Panc1 (cell line): ENCODE measurements around the gene KCNN3. TPM values are rescaled to one million over a fixed set of nuclear protein-coding genes. Genes with fewer than 3 reads are reported as not detected.

Experiments
- ATAC-seq: fragments of 200-7000 bp; cut with Tn5 transposase; 2 replicates; pipeline ENCODE4 v1.9.1; 2020; ENCODE audit warnings: mild to moderate bottlenecking, moderate library complexity
- BruUV-seq: library from RNA; stranded (reverse); fragments of 400-500 nt; replicated peaks from 2 replicates; lab custom pipeline; 2021; lab: Mats Ljungman, UMichigan
- CTCF ChIA-PET: fragments of 300-600 bp; sonication (Branson Sonifier 250); formaldehyde crosslinking; loops from one replicate; lab custom pipeline; 2022; ENCODE audit warnings: antibody characterized with exemption; lab: Charles Lee
- POLR2A ChIA-PET: fragments of 300-600 bp; sonication (Branson Sonifier 250); formaldehyde crosslinking; loops from one replicate; lab custom pipeline; 2022; ENCODE audit warnings: antibody characterized with exemption; lab: Charles Lee
- DNase-seq: peaks from one replicate; pipeline ENCODE4 v3.0.0-alpha.2; 2010; ENCODE audit warnings: low read depth, low spot score
- H3K27ac ChIP-seq: 2 replicates; pipeline ENCODE4 v1.5.1; 2011; ENCODE audit warnings: mild to moderate bottlenecking, low read length, inconsistent platforms
- H3K27me3 ChIP-seq: fragments of 200-500 bp; sonication (Bioruptor generic); 2 replicates; pipeline ENCODE4 v1.6.0; 2014; ENCODE audit warnings: low read length, inconsistent platforms; ENCODE audit not compliant: control insufficient read depth, insufficient read depth
- H3K36me3 ChIP-seq: fragments of 200-500 bp; sonication (Bioruptor generic); 2 replicates; pipeline ENCODE4 v1.5.1; 2014; ENCODE audit warnings: inconsistent platforms, mild to moderate bottlenecking, low read length, moderate library complexity; ENCODE audit not compliant: control insufficient read depth, insufficient read depth
- H3K4me1 ChIP-seq: 2 replicates; pipeline ENCODE4 v1.5.1; 2011; ENCODE audit warnings: inconsistent platforms, mild to moderate bottlenecking, low read length, moderate library complexity; ENCODE audit not compliant: control insufficient read depth, insufficient read depth
- H3K4me3 ChIP-seq, 2 experiments: 2 replicates each; pipeline ENCODE4 v1.5.1; 2011 to 2012; ENCODE audit warnings: low read depth in 2 of 2, low read length in 2 of 2, mild to moderate bottlenecking in 2 of 2, inconsistent platforms in 1 of 2, moderate library complexity in 1 of 2
- H3K9me3 ChIP-seq: fragments of 200-500 bp; sonication (Bioruptor generic); 2 replicates; pipeline ENCODE4 v1.5.1; 2014; ENCODE audit warnings: low read depth, mild to moderate bottlenecking, inconsistent platforms, low read length, moderate library complexity; ENCODE audit not compliant: control insufficient read depth, insufficient read depth
- CTCF ChIP-seq: fragments of 450-650 bp; IDR thresholded peaks from 2 replicates; pipeline ENCODE4 v1.5.1; 2017; ENCODE audit warnings: mild to moderate bottlenecking
- POLR2AphosphoS5 ChIP-seq: IDR thresholded peaks from 2 replicates; pipeline ENCODE4 v1.6.1; 2012; ENCODE audit warnings: mild to moderate bottlenecking, low read depth, low read length, moderate library complexity
- REST ChIP-seq, 2 experiments: IDR thresholded peaks; 2 replicates each; pipeline ENCODE4 v1.6.1; 2011 to 2012; ENCODE audit warnings: low read depth in 2 of 2, control low read depth in 1 of 2, low read length in 1 of 2, mild to moderate bottlenecking in 1 of 2, moderate library complexity in 1 of 2; ENCODE audit not compliant: insufficient read depth in 1 of 2
- SIN3A ChIP-seq: IDR thresholded peaks from 2 replicates; pipeline ENCODE4 v1.6.1; 2012; ENCODE audit warnings: low read depth, mild to moderate bottlenecking, low read length, moderate library complexity, borderline replicate concordance; ENCODE audit not compliant: insufficient read depth
- TCF7L2 ChIP-seq: IDR thresholded peaks from 2 replicates; pipeline ENCODE4 v1.6.1; 2011; ENCODE audit warnings: mild to moderate bottlenecking, low read depth, low read length, inconsistent platforms
- in situ Hi-C: cut with HindIII; loops from 2 replicates; pipeline ENCODE4 v1.10.0; 2016; ENCODE audit warnings: low sequenced_read_pairs, low pct_unique_long_range_greater_than_20kb
- intact Hi-C: fragments of 100-400 bp; cut with micrococcal nuclease; formaldehyde crosslinking; loops from one replicate; pipeline ENCODE4 v1.10.0; 2022; ENCODE audit not compliant: unreplicated experiment
- total RNA-seq: library from RNA; stranded (reverse); gene quantifications from one replicate; pipeline ENCODE4 v1.2.1, GENCODE V29; 2021; ENCODE audit not compliant: unreplicated experiment

KCNN3 gene
- total RNA-seq, 1 experiment from 2014 or later: 0.05 TPM

GRCh38 chr1:154857441-154858215 lies 12.5 kb downstream of the KCNN3 start:
- intact Hi-C loops (no loop called here), in situ Hi-C loops (no loop called here)
- TF ChIP-seq CTCF: no peak
- no peak for TF ChIP-seq REST (IDR thresholded peaks at IDR 0.05; ENCODE audit: insufficient read depth in 1 of 2, low read depth in 2 of 2, low read length in 1 of 2)
- TF ChIP-seq SIN3A: no peak
- Histone ChIP-seq H3K27ac (no peak overlapping the region), H3K36me3 (no peaks in the 10 kb centered on the region), H3K4me3 (no peak overlapping the region), H3K4me1 (no peaks in the 10 kb centered on the region), H3K27me3 (no peaks in the 10 kb centered on the region), H3K9me3 (no peaks in the 10 kb centered on the region)
- CTCF ChIA-PET: no interaction called here
- ATAC-seq: no peak
- DNase-seq: no peak
- no TSS peak for BruUV-seq
- POLR2A ChIA-PET: no interaction called here

GRCh38 chr1:154857022-154857421 lies 13.1 kb downstream of the KCNN3 start:
- ATAC-seq (no peak), DNase-seq (no peak)
- POLR2A ChIA-PET: no interaction called here
- Histone ChIP-seq H3K9me3 (no peaks in the 10 kb centered on the region), H3K4me3 (no peak overlapping the region), H3K4me1 (no peaks in the 10 kb centered on the region), H3K27ac (no peak overlapping the region), H3K36me3 (no peaks in the 10 kb centered on the region), H3K27me3 (no peaks in the 10 kb centered on the region)
- CTCF ChIA-PET: no interaction called here
- in situ Hi-C loops: no loop called here
- no TSS peak for BruUV-seq
- TF ChIP-seq TCF7L2: no peak
- TF ChIP-seq REST (IDR thresholded peaks at IDR 0.05; ENCODE audit: insufficient read depth in 1 of 2, low read depth in 2 of 2, low read length in 1 of 2): no peak
- no peak for TF ChIP-seq POLR2AphosphoS5
- no peak for TF ChIP-seq CTCF
- TF ChIP-seq SIN3A: no peak
- intact Hi-C loops: no loop called here
